A549 (cell line): ENCODE measurements around the gene HPCAL1.

Experiments
- CBX8 ChIP-seq: fragments of 200-600 bp; sonication (generic); IDR thresholded peaks from 2 replicates; pipeline ENCODE4 v1.6.1; 2016
- CHD2 ChIP-seq: fragments of 150-350 bp; IDR thresholded peaks from 2 replicates; pipeline ENCODE4 v1.6.1; 2014; ENCODE audit warnings: low read length; ENCODE audit not compliant: partially characterized antibody
- EP300 ChIP-seq, 2 experiments: fragments of >200 bp; sonication (Bioruptor Twin); formaldehyde crosslinking; IDR thresholded peaks; 2 replicates in 1 of 2; 3 replicates in 1 of 2; pipeline ENCODE4 v1.6.1; 2016 to 2017
- HOXA7 ChIP-seq: fragments of 250-450 bp; sonication (Bioruptor Pico); IDR thresholded peaks from 2 replicates; pipeline ENCODE4 v1.5.0; 2020; ENCODE audit warnings: mild to moderate bottlenecking, moderate library complexity
- JUN ChIP-seq, 2 experiments: fragments of >200 bp; sonication (Bioruptor Twin); formaldehyde crosslinking; IDR thresholded peaks; 2 replicates in 1 of 2; 3 replicates in 1 of 2; pipeline ENCODE4 v1.6.1; 2016 to 2017
- KDM1A ChIP-seq: fragments of 200-600 bp; sonication (generic); IDR thresholded peaks from 2 replicates; pipeline ENCODE4 v1.6.1; 2016; ENCODE audit warnings: low read depth, mild to moderate bottlenecking
- POLR2A ChIP-seq: IDR thresholded peaks from 2 replicates; pipeline ENCODE4 v1.6.1; 2012; ENCODE audit warnings: mild to moderate bottlenecking, low read length
- RFX5 ChIP-seq: fragments of 450-650 bp; IDR thresholded peaks from 2 replicates; pipeline ENCODE4 v1.7.1; 2014; ENCODE audit warnings: antibody characterized with exemption, mild to moderate bottlenecking, moderate library complexity
- TF ChIP-seq, protein P1 (sequence below): IDR thresholded peaks from 2 replicates; pipeline ENCODE4 v1.6.1; 2012
- TF ChIP-seq, protein P2 (sequence below): fragments of >200 bp; sonication (Bioruptor Twin); formaldehyde crosslinking; IDR thresholded peaks from 3 replicates; pipeline ENCODE4 v1.5.1; 2016
- TF ChIP-seq, protein P3 (sequence below): fragments of 200-600 bp; sonication (generic); IDR thresholded peaks from 2 replicates; pipeline ENCODE4 v1.6.1; 2016; ENCODE audit warnings: antibody characterized with exemption, mild to moderate bottlenecking, moderate library complexity

DNA sequence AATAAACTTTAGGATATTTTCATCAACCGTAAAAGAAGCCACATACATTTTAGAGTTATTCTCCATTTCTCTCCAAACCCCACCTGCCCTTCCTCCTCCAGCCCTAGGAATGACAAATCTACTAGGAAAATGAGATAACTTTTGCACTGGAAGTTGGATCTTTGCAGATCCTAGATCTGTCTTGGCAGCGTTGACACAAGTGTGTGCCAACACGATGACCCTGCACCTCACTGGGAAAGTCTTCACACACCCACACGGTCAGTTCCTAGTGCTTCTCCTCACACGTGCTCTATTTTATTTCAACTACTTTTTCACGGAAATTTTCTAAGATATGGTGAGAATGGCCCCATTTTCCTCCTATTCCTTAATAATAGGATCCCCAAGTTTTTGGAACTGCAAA is 14.1 kb upstream of the HPCAL1 start:
- TF ChIP-seq EP300 (IDR thresholded peaks at IDR 0.05) (no peak), CBX8 (no peak), POLR2A (no peak), RFX5 (no peak), JUN (IDR thresholded peaks at IDR 0.05) (no peak), HOXA7 (no peak), CHD2 (no peak), KDM1A (no peak)
- TF ChIP-seq, protein P1, sequence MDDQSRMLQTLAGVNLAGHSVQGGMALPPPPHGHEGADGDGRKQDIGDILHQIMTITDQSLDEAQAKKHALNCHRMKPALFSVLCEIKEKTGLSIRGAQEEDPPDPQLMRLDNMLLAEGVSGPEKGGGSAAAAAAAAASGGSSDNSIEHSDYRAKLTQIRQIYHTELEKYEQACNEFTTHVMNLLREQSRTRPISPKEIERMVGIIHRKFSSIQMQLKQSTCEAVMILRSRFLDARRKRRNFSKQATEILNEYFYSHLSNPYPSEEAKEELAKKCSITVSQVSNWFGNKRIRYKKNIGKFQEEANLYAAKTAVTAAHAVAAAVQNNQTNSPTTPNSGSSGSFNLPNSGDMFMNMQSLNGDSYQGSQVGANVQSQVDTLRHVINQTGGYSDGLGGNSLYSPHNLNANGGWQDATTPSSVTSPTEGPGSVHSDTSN = no peak
- TF ChIP-seq, protein P2, sequence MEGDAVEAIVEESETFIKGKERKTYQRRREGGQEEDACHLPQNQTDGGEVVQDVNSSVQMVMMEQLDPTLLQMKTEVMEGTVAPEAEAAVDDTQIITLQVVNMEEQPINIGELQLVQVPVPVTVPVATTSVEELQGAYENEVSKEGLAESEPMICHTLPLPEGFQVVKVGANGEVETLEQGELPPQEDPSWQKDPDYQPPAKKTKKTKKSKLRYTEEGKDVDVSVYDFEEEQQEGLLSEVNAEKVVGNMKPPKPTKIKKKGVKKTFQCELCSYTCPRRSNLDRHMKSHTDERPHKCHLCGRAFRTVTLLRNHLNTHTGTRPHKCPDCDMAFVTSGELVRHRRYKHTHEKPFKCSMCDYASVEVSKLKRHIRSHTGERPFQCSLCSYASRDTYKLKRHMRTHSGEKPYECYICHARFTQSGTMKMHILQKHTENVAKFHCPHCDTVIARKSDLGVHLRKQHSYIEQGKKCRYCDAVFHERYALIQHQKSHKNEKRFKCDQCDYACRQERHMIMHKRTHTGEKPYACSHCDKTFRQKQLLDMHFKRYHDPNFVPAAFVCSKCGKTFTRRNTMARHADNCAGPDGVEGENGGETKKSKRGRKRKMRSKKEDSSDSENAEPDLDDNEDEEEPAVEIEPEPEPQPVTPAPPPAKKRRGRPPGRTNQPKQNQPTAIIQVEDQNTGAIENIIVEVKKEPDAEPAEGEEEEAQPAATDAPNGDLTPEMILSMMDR = no peak
- TF ChIP-seq, protein P3, sequence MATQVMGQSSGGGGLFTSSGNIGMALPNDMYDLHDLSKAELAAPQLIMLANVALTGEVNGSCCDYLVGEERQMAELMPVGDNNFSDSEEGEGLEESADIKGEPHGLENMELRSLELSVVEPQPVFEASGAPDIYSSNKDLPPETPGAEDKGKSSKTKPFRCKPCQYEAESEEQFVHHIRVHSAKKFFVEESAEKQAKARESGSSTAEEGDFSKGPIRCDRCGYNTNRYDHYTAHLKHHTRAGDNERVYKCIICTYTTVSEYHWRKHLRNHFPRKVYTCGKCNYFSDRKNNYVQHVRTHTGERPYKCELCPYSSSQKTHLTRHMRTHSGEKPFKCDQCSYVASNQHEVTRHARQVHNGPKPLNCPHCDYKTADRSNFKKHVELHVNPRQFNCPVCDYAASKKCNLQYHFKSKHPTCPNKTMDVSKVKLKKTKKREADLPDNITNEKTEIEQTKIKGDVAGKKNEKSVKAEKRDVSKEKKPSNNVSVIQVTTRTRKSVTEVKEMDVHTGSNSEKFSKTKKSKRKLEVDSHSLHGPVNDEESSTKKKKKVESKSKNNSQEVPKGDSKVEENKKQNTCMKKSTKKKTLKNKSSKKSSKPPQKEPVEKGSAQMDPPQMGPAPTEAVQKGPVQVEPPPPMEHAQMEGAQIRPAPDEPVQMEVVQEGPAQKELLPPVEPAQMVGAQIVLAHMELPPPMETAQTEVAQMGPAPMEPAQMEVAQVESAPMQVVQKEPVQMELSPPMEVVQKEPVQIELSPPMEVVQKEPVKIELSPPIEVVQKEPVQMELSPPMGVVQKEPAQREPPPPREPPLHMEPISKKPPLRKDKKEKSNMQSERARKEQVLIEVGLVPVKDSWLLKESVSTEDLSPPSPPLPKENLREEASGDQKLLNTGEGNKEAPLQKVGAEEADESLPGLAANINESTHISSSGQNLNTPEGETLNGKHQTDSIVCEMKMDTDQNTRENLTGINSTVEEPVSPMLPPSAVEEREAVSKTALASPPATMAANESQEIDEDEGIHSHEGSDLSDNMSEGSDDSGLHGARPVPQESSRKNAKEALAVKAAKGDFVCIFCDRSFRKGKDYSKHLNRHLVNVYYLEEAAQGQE = no peak
